Activated naive CD8-positive, alpha-beta T cell treated with anti-CD3 and anti-CD28 coated beads, Interleukin-2, amount 50 U/mL, for 24 hours (primary cell): ENCODE results near the gene KRT14.
"Not testable (repeated sequence)": the region's sequence is repeated elsewhere in the genome, so short reads cannot be mapped to it uniquely, and the experiment has no call there.

Experiments
- ATAC-seq: fragments of 150-1000 bp; cut with Tn5 transposase; one replicate; pipeline ENCODE4 v1.10.0; 2021
- DNase-seq: peaks from one replicate; pipeline ENCODE4 v3.0.0; 2021
- H3K27ac Mint-ChIP-seq: one replicate; pipeline ENCODE4 v1.8.0; 2021; ENCODE audit warnings: mild to moderate bottlenecking, mixed read lengths
- H3K27me3 Mint-ChIP-seq: one replicate; pipeline ENCODE4 v1.8.0; 2021; ENCODE audit warnings: mixed read lengths
- H3K36me3 Mint-ChIP-seq: one replicate; pipeline ENCODE4 v1.8.0; 2021; ENCODE audit warnings: low read depth, mixed read lengths
- H3K4me1 Mint-ChIP-seq: one replicate; pipeline ENCODE4 v1.8.0; 2021; ENCODE audit warnings: mixed read lengths
- H3K4me3 Mint-ChIP-seq: one replicate; pipeline ENCODE4 v1.8.0; 2021; ENCODE audit warnings: mild to moderate bottlenecking, moderate library complexity, mixed read lengths
- H3K9me3 Mint-ChIP-seq: one replicate; pipeline ENCODE4 v1.8.0; 2021; ENCODE audit warnings: mixed read lengths

The KRT14 gene

DNA sequence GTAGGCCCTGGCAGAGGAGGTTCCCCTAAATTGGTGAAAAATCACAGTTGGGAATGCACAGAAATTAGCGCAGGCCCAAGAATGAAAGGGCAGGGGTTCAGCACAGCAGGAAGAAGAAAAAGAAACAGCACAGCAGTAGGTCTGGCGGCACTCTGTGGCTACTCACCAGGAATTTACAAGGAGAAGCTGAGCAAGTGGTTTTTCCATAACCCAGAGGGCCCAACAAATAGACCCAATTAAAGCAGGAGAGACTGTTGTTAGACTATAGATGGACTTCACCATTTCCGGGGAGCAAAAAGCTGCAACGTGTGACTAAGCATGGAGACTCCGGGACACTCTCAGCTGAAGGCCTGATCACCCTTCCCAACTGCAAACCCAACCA lies 40.2 kb upstream of the KRT14 start:
- H3K4me3 Mint-ChIP-seq, H3K9me3 Mint-ChIP-seq, H3K4me1 Mint-ChIP-seq, DNase-seq, ATAC-seq, H3K36me3 Mint-ChIP-seq, H3K27me3 Mint-ChIP-seq, H3K27ac Mint-ChIP-seq: not testable (repeated sequence)

GRCh38 chr17:41626028-41626913 lies 39.6 kb upstream of the KRT14 start:
- H3K27ac Mint-ChIP-seq, H3K9me3 Mint-ChIP-seq, H3K4me3 Mint-ChIP-seq, H3K27me3 Mint-ChIP-seq, H3K36me3 Mint-ChIP-seq, H3K4me1 Mint-ChIP-seq, DNase-seq, ATAC-seq: not testable (repeated sequence)

GRCh38 chr17:41625602-41626001 lies 38.9 kb upstream of the KRT14 start:
- H3K4me1 Mint-ChIP-seq = no peaks in the 10 kb centered on the region
- H3K9me3 Mint-ChIP-seq = no peaks in the 10 kb centered on the region
- H3K4me3 Mint-ChIP-seq = no peak overlapping the region
- ATAC-seq (no peak), DNase-seq (no peak)
- peaks cover 3% of the 10 kb centered on the region for H3K27me3 Mint-ChIP-seq
- H3K27ac Mint-ChIP-seq = no peak overlapping the region
- H3K36me3 Mint-ChIP-seq = no peaks in the 10 kb centered on the region

DNA sequence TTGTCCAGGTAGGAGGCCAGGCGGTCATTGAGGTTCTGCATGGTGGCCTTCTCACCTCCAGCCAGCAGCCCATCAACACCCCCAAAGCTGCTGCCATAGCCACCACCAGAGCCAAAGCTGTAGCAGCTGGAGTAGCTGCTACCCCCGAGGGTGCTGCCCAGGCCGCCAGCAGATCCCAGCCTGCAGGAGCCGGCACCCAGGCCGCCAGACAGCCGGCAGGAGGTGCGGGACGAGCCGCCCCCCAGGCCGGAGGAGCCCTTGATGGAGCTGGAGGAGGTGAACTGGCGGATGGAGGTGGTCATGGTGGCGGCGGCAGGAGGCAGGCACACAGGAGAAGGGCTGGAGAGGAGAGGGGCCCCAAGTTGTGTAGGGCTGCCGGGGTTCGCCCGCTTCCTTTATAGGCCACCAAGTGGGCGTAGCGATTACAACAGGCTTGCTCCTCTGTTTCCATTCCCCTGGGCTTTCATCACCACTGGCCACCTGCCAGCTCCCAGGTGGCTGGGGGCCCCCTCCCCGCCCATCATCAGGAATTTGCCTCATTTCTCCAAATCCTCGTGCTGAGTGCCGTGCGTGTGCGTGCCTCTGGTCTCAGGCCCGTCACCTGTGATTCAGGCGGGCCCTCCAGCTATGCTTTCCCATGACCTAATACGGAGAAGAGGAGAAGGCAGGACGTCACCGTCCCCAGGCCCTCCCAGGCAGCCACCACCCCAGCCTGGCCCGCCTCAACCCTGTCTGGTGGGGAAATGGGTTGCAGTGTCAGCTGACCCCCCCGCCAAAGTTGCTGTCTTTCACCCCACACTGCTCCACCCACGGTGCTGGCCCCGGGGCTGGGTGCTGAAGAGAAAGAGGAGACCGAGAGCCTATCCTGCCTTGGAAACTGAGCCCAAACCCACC lies 37.8 kb upstream of the KRT14 start, which contains the start of gene KRT17:
KRT17 (minus strand) TSS at position 368 of the 894 bp plus-strand sequence; CDS start at position 302, 66 bp downstream.
- Mint-ChIP-seq H3K27ac (no peak within 1 kb of the TSS), H3K9me3 (no peaks in the 10 kb centered on the region), H3K4me3 (no peak within 1 kb of the TSS)

DNA sequence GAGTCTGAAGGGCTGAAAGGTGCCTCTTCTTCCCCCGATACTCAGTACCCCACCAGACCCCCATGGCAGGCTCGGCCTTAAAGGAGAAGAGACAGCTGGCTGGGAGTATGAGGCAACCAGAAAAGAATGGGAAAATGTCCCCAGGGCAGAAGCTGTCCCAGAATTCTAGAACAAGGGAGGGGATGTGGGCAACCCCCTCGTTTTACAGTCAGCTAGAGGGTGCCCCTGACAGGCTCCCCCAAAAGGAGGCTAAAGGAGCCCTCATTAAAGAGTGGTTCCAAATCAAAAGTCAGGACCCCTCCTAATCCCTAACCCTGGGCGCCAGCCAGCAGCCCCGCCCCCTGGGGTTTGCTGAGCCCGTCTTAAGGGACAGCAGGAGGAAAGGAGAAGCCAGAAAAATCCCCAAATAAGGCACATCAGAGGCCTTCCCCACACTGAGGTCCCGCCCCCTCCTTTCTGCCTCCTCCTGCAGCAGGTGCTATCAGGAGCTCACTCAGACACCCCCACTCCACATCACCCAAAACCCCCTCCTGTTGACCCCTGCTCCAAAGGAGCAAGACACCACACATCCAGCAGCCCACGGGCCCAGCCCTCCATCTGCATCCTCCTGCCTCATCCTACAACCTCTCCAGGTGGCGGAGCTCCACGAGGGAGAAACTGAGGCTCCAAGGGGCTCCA lies 36.6 kb upstream of the KRT14 start:
- not testable (repeated sequence) for ATAC-seq, H3K27me3 Mint-ChIP-seq, H3K4me3 Mint-ChIP-seq, H3K36me3 Mint-ChIP-seq, H3K4me1 Mint-ChIP-seq, DNase-seq, H3K27ac Mint-ChIP-seq, H3K9me3 Mint-ChIP-seq

More for the DNA sequence above, 37.8 kb upstream of the KRT14 start, which contains the start of gene KRT17:
- DNase-seq = no peak
- H3K27me3 Mint-ChIP-seq = peaks cover 3% of the 10 kb centered on the region
- no peaks in the 10 kb centered on the region for H3K4me1 Mint-ChIP-seq
- no peak for ATAC-seq
- no peaks in the 10 kb centered on the region for H3K36me3 Mint-ChIP-seq

DNA sequence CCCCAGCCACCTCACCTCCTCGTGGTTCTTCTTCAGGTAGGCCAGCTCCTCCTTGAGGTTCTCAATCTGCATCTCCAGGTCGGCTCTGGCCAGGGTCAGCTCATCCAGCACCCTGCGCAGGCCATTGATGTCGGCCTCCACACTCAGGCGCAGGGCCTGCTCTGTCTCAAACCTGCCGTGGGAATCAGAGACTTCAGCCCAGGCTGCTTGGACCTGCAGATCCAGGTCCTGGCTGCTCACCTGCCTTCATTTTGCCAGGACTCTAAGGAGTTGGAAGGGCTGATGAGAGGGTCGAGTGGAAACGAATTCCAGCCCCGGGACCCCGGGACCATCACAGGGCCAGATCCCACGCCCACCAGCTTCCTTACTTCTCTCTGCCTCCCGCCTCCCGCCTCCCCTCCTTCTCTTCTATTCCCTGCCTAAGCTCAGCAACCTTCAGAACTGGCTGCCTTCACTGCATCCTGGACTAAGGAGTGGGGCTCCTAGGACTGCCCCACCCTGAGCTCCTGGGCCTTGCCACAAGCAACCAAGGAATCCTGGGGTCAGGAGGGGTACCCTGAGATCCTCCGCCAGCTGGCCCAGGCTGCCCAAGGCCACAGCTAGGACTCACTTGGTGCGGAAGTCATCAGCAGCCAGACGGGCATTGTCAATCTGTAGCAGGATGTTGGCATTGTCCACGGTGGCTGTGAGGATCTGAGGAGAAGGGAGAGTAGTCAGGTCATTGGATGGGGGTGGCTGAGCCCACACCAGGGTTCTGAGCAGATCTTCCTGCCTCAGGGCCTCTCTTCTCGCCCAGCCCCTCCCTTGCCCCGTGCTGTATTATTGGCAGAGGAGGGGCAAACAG lies 35.9 kb upstream of the KRT14 start:
- H3K4me3 Mint-ChIP-seq, H3K9me3 Mint-ChIP-seq: not testable (repeated sequence)

DNA sequence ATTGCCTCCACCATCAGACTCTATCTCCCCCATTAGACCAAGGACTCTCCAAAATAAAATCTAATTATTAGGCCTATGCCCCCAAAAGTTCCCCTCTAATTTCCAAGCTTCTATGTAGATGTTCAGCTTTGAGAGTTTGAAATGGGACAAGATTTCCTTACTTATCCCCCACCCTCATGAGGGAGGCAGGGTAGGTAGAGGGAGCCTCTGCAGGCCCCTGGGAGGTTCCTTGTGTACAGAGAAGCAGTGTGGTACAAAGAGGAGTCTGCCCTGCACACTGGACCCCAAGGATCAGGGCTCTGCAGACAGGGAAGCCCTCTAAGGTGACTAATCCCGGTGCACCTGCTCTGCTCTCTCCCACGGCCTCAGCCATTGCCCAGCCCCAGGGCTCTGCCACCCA lies 35.2 kb upstream of the KRT14 start:
- DNase-seq = no peak
- Mint-ChIP-seq H3K9me3 (no peaks in the 10 kb centered on the region), H3K27me3 (no peaks in the 10 kb centered on the region), H3K27ac (no peak overlapping the region), H3K4me1 (no peaks in the 10 kb centered on the region), H3K36me3 (no peaks in the 10 kb centered on the region), H3K4me3 (no peak overlapping the region)
- no peak for ATAC-seq

More for the DNA sequence above, 35.9 kb upstream of the KRT14 start:
- not testable (repeated sequence) for ATAC-seq, H3K27ac Mint-ChIP-seq, H3K36me3 Mint-ChIP-seq, H3K27me3 Mint-ChIP-seq, H3K4me1 Mint-ChIP-seq, DNase-seq

DNA sequence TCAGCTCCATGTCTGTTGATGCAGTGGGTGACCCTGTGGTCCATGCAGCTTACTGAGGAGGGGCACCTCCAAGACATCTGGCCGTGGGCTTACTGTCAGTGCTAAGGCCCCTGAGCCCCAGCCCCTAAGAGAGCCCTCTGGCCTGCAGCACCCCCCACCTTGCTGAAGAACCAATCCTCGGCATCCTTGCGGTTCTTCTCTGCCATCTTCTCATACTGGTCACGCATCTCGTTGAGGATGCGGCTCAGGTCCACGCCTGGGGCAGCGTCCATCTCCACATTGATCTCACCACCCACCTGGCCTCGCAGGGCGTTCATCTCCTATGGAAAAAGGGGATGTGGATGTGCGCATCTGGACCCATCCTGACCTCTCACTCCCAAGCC lies 34.7 kb upstream of the KRT14 start:
- H3K4me3 Mint-ChIP-seq, H3K27ac Mint-ChIP-seq, H3K27me3 Mint-ChIP-seq, H3K36me3 Mint-ChIP-seq, H3K9me3 Mint-ChIP-seq, ATAC-seq, H3K4me1 Mint-ChIP-seq, DNase-seq: not testable (repeated sequence)

- Mint-ChIP-seq H3K9me3 (no peaks in the 10 kb centered on the region), H3K27ac (no peak overlapping the region), H3K36me3 (no peaks in the 10 kb centered on the region), H3K4me1 (no peaks in the 10 kb centered on the region), H3K27me3 (peaks cover 2% of the 10 kb centered on the region), H3K4me3 (no peak overlapping the region)
- no peak for DNase-seq
- no peak for ATAC-seq
These were observed 34.1 kb upstream of the KRT14 start for GRCh38 chr17:41620583-41621434.

- H3K27ac Mint-ChIP-seq, DNase-seq, H3K36me3 Mint-ChIP-seq, H3K9me3 Mint-ChIP-seq, H3K27me3 Mint-ChIP-seq, H3K4me1 Mint-ChIP-seq, H3K4me3 Mint-ChIP-seq, ATAC-seq: not testable (repeated sequence)
These were observed 33.4 kb upstream of the KRT14 start for GRCh38 chr17:41619927-41620582.

- no peak overlapping the region for H3K4me3 Mint-ChIP-seq
- peaks cover 4% of the 10 kb centered on the region for H3K27me3 Mint-ChIP-seq
- no peaks in the 10 kb centered on the region for H3K4me1 Mint-ChIP-seq
- no peaks in the 10 kb centered on the region for H3K36me3 Mint-ChIP-seq
- no peaks in the 10 kb centered on the region for H3K9me3 Mint-ChIP-seq
- no peak for ATAC-seq
- no peak for DNase-seq
- H3K27ac Mint-ChIP-seq = no peak overlapping the region
These were observed 32.6 kb upstream of the KRT14 start for GRCh38 chr17:41619036-41619926.
